Osteoblast (primary cell): Measurements from ENCODE around the gene DGKI. TPM values are rescaled to one million over a fixed set of nuclear protein-coding genes. Genes with fewer than 3 reads are reported as not detected.
"Not testable (repeated sequence)": the region's sequence is repeated elsewhere in the genome, so short reads cannot be mapped to it uniquely, and the experiment has no call there.

ENCODE experiments used
- DNase-seq: peaks from one replicate; pipeline ENCODE4 v3.0.0; 2011; ENCODE audit warnings: low spot score, mixed read lengths; ENCODE audit not compliant: insufficient read length; ENCODE audit errors: missing footprints
- H2AFZ ChIP-seq: 2 replicates; pipeline ENCODE4 v1.6.0; 2011; ENCODE audit warnings: mild to moderate bottlenecking, low read length
- H3K27ac ChIP-seq: 2 replicates; pipeline ENCODE4 v1.5.1; 2011; ENCODE audit warnings: mild to moderate bottlenecking, low read depth, low read length, moderate library complexity
- H3K27me3 ChIP-seq: 2 replicates; pipeline ENCODE4 v1.6.0; 2012; ENCODE audit warnings: mild to moderate bottlenecking, control low read depth, inconsistent platforms, low read length, moderate library complexity; ENCODE audit not compliant: insufficient read depth
- H3K36me3 ChIP-seq: 2 replicates; pipeline ENCODE4 v1.5.1; 2011; ENCODE audit warnings: mild to moderate bottlenecking, low read length, control low read depth, moderate library complexity; ENCODE audit not compliant: insufficient read depth
- H3K4me1 ChIP-seq: 2 replicates; pipeline ENCODE4 v1.5.1; 2011; ENCODE audit warnings: mild to moderate bottlenecking, low read length, control low read depth, moderate library complexity; ENCODE audit not compliant: insufficient read depth
- H3K4me2 ChIP-seq: 2 replicates; pipeline ENCODE4 v1.6.0; 2011; ENCODE audit warnings: mild to moderate bottlenecking, low read length; ENCODE audit not compliant: insufficient read depth
- H3K4me3 ChIP-seq: fragments of 200-600 bp; sonication (generic); 3 replicates; pipeline ENCODE4 v1.5.1; 2012; ENCODE audit warnings: mild to moderate bottlenecking, low read length, inconsistent platforms; ENCODE audit not compliant: insufficient read depth
- H3K79me2 ChIP-seq: 2 replicates; pipeline ENCODE4 v1.6.0; 2012; ENCODE audit warnings: mild to moderate bottlenecking, low read length, control low read depth, inconsistent platforms; ENCODE audit not compliant: insufficient read depth
- H3K9me3 ChIP-seq: 2 replicates; pipeline ENCODE4 v1.5.1; 2011; ENCODE audit warnings: low read depth, low read length, control low read depth
- H4K20me1 ChIP-seq: 2 replicates; pipeline ENCODE4 v1.6.0; 2012; ENCODE audit warnings: mild to moderate bottlenecking, low read length, control low read depth; ENCODE audit not compliant: insufficient read depth
- CTCF ChIP-seq: IDR thresholded peaks from 2 replicates; pipeline ENCODE4 v1.5.1; 2011; ENCODE audit warnings: mild to moderate bottlenecking, low read depth, low read length, moderate library complexity; ENCODE audit errors: extremely low read depth
- total RNA-seq: library from RNA; depleted of rRNA; stranded (reverse); fragments of >200 nt; gene quantifications from 2 replicates; pipeline ENCODE4 v1.2.3, GENCODE V29; 2012

Gene DGKI
- total RNA-seq, 1 donor, result 19.2 TPM

- H3K4me3 ChIP-seq, result no peak overlapping the region
- H4K20me1 ChIP-seq, result no peaks in the 10 kb centered on the region
- no peak for TF ChIP-seq CTCF
- H3K36me3 ChIP-seq, result peaks cover 3% of the 10 kb centered on the region
- DNase-seq, result no peak
- H3K27ac ChIP-seq, result peak overlapping the region; percentile 66
- H3K9me3 ChIP-seq, result no peaks in the 10 kb centered on the region
- H2AFZ ChIP-seq, result no peak overlapping the region
- no peaks in the 10 kb centered on the region for H3K79me2 ChIP-seq
- peaks cover 32% of the 10 kb centered on the region for H3K4me1 ChIP-seq
- no peaks in the 10 kb centered on the region for H3K27me3 ChIP-seq
- peak overlapping the region; percentile 16 for H3K4me2 ChIP-seq
Observed at GRCh38 chr7:137716061-137716460, 130.7 kb downstream of the DGKI start.

- TF ChIP-seq CTCF, result no peak
- H4K20me1 ChIP-seq, result no peaks in the 10 kb centered on the region
- H3K79me2 ChIP-seq, result no peaks in the 10 kb centered on the region
- DNase-seq, result peak; percentile 69
- H3K27me3 ChIP-seq, result no peaks in the 10 kb centered on the region
- no peaks in the 10 kb centered on the region for H3K9me3 ChIP-seq
- H3K4me2 ChIP-seq, result peak overlapping the region; percentile 21
- H2AFZ ChIP-seq, result no peak overlapping the region
- H3K4me3 ChIP-seq, result no peak overlapping the region
- H3K36me3 ChIP-seq, result peaks cover 3% of the 10 kb centered on the region
- H3K27ac ChIP-seq, result peak overlapping the region; percentile 66
- peaks cover 32% of the 10 kb centered on the region for H3K4me1 ChIP-seq
Observed at GRCh38 chr7:137715533-137715932, 131.2 kb downstream of the DGKI start.

- no peaks in the 10 kb centered on the region for H3K9me3 ChIP-seq
- peaks cover 32% of the 10 kb centered on the region for H3K4me1 ChIP-seq
- H3K79me2 ChIP-seq, result no peaks in the 10 kb centered on the region
- peak; percentile 29 for DNase-seq
- peak overlapping the region; percentile 21 for H3K4me2 ChIP-seq
- H3K27ac ChIP-seq, result peak overlapping the region; percentile 66
- no peak overlapping the region for H3K4me3 ChIP-seq
- peaks cover 3% of the 10 kb centered on the region for H3K36me3 ChIP-seq
- no peak overlapping the region for H2AFZ ChIP-seq
- TF ChIP-seq CTCF, result no peak
- H3K27me3 ChIP-seq, result no peaks in the 10 kb centered on the region
- no peaks in the 10 kb centered on the region for H4K20me1 ChIP-seq
Observed at GRCh38 chr7:137715121-137715520, 131.7 kb downstream of the DGKI start.

- H3K4me2 ChIP-seq, H3K27me3 ChIP-seq, H3K9me3 ChIP-seq, H3K4me1 ChIP-seq, DNase-seq, H3K27ac ChIP-seq, H3K4me3 ChIP-seq, H4K20me1 ChIP-seq, H2AFZ ChIP-seq, H3K79me2 ChIP-seq, H3K36me3 ChIP-seq: not testable (repeated sequence)
Observed at GRCh38 chr7:137706330-137706729, 140.4 kb downstream of the DGKI start.
